ENCODE results near the gene DNMBP. TPM values are rescaled to one million over a fixed set of nuclear protein-coding genes. Genes with fewer than 3 reads are reported as not detected.
"Not testable (repeated sequence)": the region's sequence is repeated elsewhere in the genome, so short reads cannot be mapped to it uniquely, and the experiment has no call there.

DNMBP gene
- total RNA-seq, 1 experiment from 2014 or later: 14.4 TPM

DNA sequence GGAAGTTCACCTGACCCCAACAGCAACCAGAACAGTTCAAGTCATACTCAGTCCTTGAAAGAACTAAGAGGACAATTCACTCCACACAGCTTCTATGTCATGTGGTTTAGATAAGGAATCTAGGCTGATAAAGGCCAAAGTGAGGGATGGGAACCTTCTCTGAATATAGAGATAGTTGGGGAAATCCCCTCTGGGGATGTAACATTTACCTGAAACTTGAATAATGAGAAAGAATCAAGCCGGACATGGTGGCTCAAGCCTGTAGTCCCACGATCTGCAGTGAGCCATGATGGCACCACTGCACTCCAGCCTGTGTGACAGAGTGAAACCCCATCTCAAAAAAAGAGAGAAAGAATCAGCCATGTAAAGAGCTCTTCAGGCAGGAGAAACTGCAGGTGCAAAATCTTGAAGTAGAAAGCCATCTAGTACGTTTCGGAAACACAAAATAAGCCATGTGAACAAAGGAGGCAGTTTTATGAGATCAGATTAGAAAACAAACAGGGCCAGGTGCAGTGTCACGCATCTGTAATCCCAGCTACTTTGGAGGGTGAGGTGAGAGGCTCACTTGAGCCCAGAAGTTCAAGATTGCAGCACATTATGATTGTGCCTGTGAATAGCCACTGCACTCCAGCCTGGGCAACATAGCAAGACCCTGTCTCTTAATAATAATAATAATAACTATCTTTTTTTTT is 4.5 kb upstream of the DNMBP start:
- DNase-seq (ENCODE audit: low spot score): no peak

DNA sequence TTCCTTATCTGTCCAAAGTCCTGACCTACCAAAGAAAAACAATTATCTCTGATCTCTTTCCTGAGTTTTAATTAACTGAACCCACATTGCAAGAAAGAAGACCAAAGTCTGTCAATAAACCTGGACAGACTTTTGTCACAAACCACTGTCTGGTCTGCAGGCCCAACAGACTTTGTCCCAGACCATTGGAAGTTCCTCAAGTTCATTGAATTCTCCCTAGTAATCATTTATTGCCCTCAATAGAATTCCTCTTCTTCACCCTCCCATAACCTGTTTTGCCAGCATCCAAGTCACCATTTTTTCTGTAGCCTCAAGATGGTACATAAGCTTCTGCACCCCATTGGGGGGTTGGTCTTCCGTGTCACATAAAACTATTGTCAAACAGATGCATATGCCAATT is 3.9 kb upstream of the DNMBP start:
- no peak for DNase-seq (ENCODE audit: low spot score)

DNA sequence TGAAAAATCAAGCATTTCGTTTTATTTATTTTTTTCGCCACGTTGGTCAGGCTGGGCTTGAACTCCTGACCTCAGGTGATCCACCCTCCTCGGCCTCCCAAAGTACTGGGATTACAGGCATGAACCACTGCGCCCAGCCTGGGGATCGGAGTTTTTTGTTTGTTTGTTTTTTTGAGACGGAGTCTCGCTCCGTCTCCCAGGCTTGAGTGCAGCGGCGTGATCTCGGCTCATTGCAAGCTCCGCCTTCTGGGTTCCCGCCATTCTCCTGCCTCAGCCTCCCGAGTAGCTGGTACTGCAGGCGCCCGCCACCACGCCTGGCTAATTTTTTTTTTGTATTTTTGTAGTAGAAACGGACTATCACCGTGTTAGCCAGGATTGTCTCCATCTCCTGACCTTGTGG is 2.2 kb upstream of the DNMBP start:
- not testable (repeated sequence) for DNase-seq (ENCODE audit: low spot score)

DNA sequence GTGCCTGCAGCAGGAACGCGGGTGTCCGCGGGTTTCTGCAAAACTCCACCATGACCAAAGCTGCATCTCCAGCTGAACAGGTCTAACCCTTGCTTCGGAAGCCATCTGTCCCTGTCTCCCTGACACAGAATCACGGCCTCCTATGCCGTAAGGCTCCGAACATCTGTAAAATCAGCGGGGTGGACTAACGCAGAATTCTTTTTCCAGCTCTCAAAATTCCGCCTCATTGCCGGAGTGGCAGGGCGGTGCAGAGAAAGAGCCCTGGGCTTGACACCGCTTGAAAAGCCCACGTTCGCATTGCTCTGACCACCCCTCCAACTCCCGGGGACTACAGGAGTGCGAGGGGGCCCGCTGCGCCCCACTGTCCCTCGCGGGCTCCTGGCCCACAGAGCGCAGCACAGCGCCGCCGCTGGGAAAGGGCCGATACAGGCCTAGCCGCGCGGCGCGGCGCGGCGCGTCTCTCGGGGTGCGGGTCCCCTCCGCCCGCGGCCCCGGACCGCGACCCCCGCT is 409 bp downstream of the DNMBP start:
- DNase-seq (ENCODE audit: low spot score): peak; percentile 58

DNA sequence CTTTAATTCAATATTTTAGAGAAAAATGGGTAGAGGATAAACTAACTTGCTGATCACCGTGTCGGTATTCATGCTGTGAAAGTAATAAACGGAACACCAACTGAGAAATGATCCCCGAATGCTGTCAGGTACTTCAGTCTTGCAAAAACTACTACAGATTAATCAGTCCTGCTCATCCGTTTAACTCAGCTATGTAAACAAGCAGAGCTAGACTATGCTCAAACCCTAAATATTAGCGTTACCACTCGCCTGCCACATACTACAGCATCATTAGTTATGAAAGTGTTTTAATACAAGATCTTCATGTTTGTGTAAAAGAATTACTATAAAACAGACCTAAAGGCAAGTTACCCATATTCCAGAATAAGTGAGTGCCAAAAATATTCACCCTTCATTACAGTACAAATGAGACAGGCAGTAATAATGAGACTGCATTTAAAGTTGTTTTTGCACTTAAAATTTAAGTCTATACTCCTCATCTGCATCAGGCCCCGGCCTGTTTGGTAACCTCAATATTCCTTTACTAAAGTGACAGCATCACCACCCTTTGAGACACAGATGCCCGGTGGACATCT is 952 bp downstream of the DNMBP start:
- peak; percentile 15 for DNase-seq (ENCODE audit: low spot score)

DNA sequence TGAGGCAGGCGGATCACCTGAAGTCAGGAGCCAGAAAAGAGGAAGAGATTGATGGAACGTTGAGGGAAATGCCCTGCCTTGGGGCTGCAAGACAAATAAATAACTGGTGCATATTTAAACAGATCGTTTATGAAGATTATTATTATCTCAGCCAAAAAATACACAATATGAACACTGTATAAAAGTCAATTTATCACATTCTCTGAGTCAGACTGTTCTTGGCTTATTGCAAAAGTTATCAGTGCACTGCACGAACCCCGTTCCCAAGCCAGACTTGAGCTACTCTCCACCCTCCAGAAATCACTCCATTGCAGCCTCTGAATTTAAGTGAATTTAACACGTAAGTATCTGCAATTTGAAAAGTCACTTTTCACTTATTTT is 1.6 kb downstream of the DNMBP start:
- peak; percentile 9 for DNase-seq (ENCODE audit: low spot score)

DNA sequence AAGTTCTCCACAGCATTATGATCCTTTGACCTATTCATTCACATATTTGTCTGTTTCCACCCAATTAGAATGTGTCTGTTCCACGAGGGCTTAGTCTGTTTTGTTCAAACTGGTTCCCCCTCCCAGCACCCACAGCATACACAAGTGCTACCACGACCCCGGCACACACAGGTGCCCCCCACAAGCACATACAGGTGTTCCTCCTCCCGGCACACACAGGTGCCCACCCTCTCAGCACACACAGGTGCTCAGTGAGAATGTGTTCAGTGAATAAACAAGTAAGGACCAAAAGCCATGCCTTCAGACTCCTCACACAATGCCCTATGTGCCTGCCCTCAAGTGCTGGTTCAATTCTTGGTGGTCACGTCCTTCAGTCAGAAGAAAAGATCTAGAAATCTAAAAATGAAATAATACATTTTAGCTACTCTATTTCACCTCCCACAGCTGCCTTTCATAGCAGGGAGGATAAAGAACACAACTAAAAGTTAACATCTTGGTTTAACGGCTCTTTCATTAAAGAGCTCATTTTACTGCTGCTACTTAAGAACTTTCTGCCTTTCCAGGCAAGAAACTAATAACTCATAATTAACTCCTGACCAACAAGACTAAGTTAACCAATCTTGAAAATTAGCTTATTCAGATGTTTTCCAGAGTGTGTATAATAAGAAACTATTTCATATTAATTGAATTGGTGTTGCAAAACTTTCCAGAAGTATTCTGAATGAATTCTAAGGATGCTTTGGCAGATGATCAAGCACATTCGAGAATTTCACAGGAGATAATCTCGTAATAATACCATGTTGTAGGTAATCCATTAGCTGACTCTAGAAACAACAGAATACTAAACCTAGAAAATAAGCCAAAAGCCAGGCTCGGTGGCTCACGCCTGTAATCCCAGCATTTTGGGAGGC is 2.3 kb downstream of the DNMBP start:
- peak; percentile 12 for DNase-seq (ENCODE audit: low spot score)

DNA sequence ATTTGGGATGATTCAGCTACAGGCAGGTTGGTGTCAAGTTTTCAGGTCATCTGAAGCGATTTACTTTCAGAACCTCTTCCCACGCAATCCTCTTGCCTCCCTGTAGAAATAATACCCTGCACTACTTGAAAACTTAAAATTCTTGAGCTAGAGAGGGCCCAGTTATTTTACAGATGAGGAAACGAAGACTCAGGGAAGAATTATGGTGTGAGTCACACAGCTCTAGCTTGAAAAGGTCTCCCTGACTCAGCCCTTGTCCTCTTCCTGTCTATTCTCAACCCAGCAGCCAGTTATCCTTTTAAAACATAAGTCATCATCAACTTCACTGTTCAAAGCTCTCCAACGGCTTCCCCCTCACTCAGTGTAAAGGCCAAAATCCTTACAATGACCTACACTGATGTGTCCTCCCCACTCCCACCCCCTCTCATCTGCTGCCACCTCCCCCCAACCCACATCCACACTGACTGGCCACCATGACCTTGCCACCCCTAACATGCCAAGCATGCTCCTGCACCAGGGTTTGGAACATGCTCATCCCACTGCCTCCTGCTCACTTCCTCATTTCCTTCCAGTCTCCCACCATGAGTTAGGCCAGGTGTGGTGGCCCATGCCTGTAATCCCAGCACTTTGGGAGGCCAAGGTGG is 3.4 kb downstream of the DNMBP start:
- DNase-seq (ENCODE audit: low spot score): peak; percentile 70

DNA sequence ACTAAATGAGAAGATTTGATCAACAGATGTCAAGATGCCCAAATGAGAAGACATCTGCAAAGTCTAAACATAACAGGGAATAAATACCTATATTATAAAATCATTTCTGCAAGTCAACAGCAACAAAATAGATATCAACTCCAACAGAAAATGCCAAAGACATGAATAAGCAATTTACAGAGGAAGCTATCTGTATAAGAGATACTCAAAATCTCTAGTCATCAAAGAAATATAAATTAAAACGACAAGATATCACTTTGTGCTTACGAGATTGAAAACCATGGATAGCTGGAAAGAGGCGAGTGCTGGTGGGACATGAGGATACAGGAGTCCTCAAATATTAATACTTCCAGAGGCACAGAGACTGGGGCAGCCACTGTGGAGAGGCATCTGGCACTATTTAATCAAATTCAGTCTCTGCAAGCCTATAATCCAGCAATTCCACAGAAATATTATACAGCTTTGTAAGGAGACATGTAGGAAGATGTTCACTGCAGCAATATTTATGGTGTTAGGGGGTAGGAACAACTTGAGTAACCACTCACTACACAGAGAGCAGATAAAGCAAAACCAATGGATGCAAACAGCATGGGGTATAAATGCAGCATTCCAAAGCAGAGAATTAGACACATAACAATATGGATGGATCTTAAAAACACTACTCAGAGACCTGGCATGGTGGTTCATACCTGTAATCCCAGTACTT is 4.8 kb downstream of the DNMBP start:
- DNase-seq (ENCODE audit: low spot score): no peak

DNA sequence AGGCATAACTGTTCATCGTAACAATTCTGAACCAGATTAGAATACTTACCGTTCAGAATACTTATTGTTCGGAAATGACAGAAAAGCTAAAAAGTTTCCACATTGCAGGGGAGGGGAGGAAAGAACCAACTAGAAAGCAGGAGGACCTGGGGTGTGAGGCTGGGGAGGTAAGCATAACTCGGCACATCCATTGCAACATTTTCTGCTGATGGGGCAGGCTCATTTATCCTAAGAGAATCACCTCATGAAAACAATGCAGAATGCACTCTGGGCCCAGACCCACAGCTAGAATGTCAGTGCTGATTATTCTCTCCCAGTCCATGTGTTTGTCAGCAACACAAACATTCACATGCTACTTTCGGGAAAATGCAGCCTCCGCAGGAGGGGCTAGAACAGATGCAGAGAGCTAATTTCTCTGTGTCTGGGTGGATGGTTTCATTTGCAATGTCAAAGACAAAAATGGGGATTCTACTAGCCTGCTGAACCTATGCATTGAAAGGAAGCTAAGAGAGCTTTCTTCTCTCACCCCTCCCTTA is 9.6 kb downstream of the DNMBP start:
- no peak for DNase-seq (ENCODE audit: low spot score)

DNA sequence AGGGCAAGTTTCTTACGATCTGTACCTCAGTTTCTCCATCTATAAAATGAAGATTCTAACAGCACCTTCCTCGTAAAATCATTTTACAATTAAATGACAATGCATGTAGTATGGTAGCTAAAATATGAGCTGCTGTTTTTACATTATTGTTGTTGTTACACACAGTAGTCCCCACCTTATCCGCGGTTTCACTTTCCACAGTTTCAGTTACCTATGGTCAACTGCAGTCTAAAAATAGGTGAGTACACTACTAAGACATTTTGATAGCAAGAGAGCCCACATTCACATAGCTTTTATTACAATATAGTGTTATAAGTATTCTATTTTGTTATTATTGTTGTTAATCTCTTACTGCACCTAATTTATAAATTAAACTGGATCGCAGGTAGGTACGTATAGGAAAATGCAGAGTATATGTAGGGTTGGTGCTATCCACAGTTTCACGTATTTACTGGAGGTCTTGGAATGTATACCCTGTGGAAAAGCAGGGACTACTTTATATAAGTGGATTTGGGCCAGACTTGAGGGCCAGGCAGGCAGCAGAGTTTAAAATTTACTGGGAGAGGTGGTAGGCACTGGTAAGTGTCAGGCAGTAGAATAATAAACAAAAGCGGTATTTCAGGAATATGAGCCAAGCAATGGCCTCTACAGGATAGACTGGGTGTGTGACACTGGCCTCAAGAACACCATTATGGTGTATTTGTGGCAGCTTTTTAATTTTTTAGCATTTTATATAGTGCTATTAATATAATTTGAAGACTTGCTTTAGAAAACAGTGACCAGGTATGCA is 10.2 kb downstream of the DNMBP start:
- no peak for DNase-seq (ENCODE audit: low spot score)

DNA sequence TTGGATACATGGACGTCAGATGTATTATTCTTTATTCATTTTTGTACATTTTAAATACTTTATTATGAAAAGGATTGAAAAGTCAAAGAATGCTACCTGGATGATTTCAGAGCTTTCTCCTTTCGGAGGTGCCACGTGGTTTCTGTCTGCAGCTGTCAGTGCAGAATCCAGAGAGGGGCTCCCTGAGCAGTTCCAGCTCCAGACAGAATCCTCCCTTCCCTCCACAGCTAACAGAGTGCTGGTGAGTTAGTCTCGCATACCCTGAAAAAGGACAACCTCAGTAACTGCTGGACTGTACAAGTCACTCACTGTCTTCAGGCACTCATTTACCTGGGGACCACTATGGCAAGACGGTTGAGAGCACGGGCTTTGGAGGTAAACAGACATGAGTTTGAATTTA is 10.9 kb downstream of the DNMBP start:
- no peak for DNase-seq (ENCODE audit: low spot score)

DNA sequence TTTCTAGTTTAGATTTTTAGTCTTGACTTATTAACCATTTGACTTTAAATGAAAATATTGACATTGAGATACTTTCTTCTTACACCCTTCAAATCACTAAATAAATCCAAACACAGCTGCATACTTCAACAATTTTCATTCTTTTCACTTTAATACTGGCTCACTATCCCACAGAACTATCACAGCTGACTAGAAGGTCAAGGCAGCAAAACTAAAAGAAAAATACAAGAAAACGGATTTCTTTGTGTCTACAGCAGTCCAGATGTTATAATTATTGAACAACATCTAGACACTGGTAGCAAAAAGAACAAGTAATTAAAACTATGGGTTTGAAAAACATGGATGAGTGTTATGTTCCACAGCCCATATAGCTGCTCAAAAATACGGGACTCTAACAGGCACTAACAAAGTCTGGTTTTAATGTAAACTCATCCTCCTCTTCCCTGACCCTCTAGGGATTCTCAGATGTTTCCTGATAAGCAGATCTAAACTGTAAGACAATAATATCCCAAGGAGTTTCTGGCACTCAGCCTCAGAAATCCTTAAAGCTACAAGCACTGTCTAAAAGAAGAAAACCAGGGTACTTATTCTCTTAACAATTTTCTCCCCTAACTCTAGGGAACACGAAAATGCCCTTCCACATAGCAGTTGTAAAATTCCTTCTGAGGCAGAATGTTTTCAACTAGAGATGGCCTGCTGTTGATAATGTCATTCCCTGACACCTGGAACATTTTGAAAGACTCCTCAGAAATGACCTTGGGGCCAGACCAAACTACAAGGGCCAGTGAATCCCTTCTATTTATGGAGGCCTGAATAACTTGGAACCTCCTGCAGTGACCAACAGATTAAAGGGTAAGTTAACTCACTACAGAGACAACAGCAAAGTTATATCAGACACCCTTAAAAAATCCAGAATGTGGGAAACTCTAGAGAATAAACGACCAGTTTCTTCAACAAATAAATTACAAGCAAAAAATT is 12.8 kb downstream of the DNMBP start:
- DNase-seq (ENCODE audit: low spot score): no peak

DNA sequence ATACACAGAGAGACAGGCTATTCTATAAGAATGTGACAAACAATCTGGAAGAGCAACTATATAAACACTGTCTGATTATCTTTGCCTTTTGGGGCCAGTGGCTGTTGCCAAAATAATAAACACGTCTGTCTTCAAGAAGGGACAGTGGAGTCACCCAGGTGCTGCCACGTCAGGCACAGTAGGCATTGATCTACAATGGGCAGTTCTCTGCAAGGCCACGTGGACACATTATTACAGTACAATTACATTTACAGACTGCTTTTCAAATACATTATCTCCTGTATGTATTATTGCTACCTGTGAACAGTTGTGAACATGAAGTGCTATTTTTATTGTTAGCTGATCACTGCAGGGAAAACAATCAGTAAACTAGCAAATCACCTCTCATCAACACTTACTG is 14.0 kb downstream of the DNMBP start:
- DNase-seq (ENCODE audit: low spot score): no peak

DNA sequence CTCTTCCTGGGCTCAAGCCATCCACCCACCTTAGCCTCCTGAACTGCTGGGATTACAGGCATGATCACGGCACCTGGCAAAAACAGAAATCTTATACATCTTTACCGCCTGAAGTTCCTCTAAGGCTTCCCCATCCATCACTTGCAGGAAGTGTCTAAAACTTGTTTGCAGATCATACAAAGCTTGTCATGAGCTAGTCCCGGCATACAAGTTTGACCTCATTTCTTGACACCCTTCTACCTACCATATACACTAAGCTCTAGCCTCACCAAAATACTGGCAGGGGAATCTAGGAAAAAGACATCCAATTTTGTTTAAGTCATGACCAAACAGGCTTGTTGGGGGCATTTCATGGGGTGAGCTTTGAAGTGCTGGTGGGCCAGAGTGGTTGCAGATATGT is 14.5 kb downstream of the DNMBP start:
- no peak for DNase-seq (ENCODE audit: low spot score)

DNA sequence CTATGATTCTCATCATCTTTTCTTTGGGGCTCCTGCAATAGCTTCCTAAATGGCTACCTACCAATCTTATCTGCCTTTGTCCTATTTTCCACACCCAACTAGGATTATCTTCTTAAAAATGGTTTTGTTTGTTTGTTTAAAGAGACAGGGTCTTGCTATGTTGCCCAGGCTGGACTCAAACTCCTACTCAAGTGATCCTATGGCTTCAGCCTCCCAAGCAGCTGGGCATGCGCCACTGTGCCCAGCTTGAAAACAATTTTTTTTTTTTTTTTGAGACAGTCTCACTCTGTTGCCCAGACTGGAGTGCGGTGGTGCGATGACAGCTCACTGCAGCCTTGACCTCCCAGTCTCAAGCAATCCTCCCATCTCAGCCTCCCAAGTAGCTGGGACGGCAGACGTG is 14.9 kb downstream of the DNMBP start:
- no peak for DNase-seq (ENCODE audit: low spot score)

DNA sequence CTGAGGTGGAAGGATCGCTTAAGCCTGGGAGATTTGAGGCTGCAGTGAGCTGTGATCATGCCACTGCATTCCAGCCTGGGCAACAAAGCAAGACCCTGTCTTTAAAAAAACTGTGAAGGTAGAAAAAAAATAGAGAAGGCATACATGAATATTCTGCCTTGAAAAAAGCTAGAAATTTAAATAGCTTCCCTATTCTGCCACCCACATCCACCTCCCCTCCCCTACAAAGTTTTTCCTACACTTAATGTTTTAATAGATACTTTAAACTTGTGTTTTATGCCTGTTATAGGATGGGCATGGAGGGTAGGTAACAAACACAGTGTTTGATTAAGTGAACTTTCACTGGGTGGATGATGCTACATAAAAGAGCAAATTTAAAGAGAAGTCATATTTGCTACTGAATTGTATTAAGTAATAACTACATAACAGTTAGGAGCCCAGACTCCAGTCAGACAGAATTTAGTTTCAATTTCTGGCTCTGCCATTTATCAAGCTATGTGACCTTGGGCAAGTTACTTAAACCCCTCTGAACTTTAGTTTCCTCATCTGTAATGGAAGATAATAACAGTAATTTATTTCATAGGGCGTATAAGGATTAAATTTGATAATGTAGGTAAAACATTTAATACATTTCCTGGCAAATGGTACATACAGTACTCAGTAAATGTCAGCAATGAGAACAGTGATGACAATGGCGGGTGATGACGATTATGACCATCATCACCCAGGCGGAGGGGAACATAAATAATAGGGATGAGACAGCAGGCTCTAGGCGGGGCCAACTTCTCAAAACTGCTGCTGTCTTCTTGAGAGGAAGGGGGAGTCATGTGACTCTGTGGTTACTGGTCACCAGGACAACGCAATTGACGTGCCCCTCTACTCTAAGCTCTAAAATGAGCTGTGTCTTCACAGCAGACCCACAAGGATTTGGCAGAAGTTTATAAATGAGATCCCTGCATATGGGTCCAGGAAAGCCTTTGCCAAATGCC is 15.8 kb downstream of the DNMBP start:
- no peak for DNase-seq (ENCODE audit: low spot score)

DNA sequence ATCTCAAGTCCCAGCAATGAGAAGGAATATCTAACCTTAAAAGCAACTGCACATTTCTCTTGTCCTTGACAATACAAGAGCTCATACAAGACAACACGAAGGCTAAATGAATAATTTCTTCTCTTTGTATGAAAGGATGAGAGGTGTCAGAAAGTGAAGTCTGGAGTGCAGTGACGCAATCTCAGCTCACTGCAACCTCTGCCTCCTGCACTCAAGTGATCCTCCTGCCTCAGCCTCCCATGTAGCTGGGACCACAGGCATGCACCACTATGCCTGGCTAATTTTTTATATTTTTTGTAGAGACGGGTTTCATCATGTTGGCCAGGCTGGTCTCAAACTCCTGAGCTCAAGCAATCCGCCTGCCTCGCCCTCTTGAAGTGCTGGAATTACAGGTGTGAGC is 24.1 kb downstream of the DNMBP start:
- DNase-seq (ENCODE audit: low spot score): not testable (repeated sequence)
